GM12878 (cell line): ENCODE data around the gene TGFBR1. TPM values are rescaled to one million over a fixed set of nuclear protein-coding genes. Genes with fewer than 3 reads are reported as not detected.

Source experiments
- ATAC-seq: fragments of 200-7000 bp; cut with Tn5 transposase; 3 replicates; pipeline ENCODE4 v1.9.1; 2020; ENCODE audit warnings: mild to moderate bottlenecking, moderate library complexity
- BruUV-seq: library from RNA; stranded (reverse); fragments of 400-500 nt; replicated peaks from 2 replicates; lab custom pipeline; 2021; lab: Mats Ljungman, UMichigan
- CTCF ChIA-PET: fragments of 300-600 bp; sonication (Branson Sonifier 250); formaldehyde crosslinking; extraction: SDS; loops from one replicate; lab custom pipeline; 2021; ENCODE audit warnings: inconsistent platforms; lab: Yijun Ruan, JAX
- POLR2A ChIA-PET: fragments of 350-600 bp; formaldehyde crosslinking; extraction: SDS; loops from one replicate; lab custom pipeline; 2021; ENCODE audit warnings: inconsistent platforms; lab: Charles Lee
- RAD21 ChIA-PET: fragments of 300-600 bp; sonication (Branson Sonifier 250); formaldehyde crosslinking; loops from one replicate; lab custom pipeline; 2023; ENCODE audit warnings: antibody characterized with exemption; ENCODE audit not compliant: unreplicated experiment; lab: Charles Lee
- SMC1A ChIA-PET: fragments of 300-600 bp; sonication (Branson Sonifier 250); formaldehyde crosslinking; loops from one replicate; lab custom pipeline; 2023; ENCODE audit not compliant: unreplicated experiment, uncharacterized antibody; lab: Charles Lee
- DNase-seq: peaks from one replicate; pipeline ENCODE4 v3.0.0-alpha.2; 2011; ENCODE audit warnings: low read depth, low spot score
- FAIRE-seq: peaks from 3 replicates; lab custom pipeline; 2011; peaks lifted over from hg19 to GRCh38; lab: Jason Lieb, UNC
- H2AFZ ChIP-seq: 2 replicates; pipeline ENCODE4 v1.6.0; 2011; ENCODE audit warnings: low read depth, low read length, control low read depth; ENCODE audit not compliant: control insufficient read depth
- H3K27ac ChIP-seq: 2 replicates; pipeline ENCODE4 v1.5.1; 2011; ENCODE audit warnings: control low read depth; ENCODE audit not compliant: control insufficient read depth, insufficient read depth
- H3K27me3 ChIP-seq, 2 experiments: replicated peaks in 1 of 2; 2 replicates each; pipeline versions ENCODE4 v1.6.0 to v1.6.1; 2011; ENCODE audit warnings: low read length in 1 of 2; ENCODE audit not compliant: control insufficient read depth in 2 of 2, insufficient read depth in 2 of 2
- H3K36me3 ChIP-seq, 2 experiments: 2 replicates each; pipeline ENCODE4 v1.5.1; 2011; ENCODE audit warnings: low read length in 1 of 2; ENCODE audit not compliant: control insufficient read depth in 2 of 2, insufficient read depth in 2 of 2
- H3K4me1 ChIP-seq: 2 replicates; pipeline ENCODE4 v1.6.1; 2011; ENCODE audit warnings: mild to moderate bottlenecking, low read length, moderate library complexity, mixed read lengths; ENCODE audit not compliant: control insufficient read depth, insufficient read depth
- H3K4me2 ChIP-seq: 2 replicates; pipeline ENCODE4 v1.6.0; 2011; ENCODE audit warnings: control low read depth; ENCODE audit not compliant: control insufficient read depth, insufficient read depth
- H3K4me3 ChIP-seq: fragments of 200-600 bp; sonication (generic); 2 replicates; pipeline ENCODE4 v1.5.1; 2016
- H3K79me2 ChIP-seq: 2 replicates; pipeline ENCODE4 v1.6.0; 2011; ENCODE audit warnings: low read length; ENCODE audit not compliant: control insufficient read depth, insufficient read depth
- H3K9ac ChIP-seq: 2 replicates; pipeline ENCODE4 v1.8.0; 2011; ENCODE audit warnings: low read length, control low read depth, mixed read lengths; ENCODE audit not compliant: control insufficient read depth, insufficient read depth
- H3K9me3 ChIP-seq: replicated peaks from 3 replicates; pipeline ENCODE4 v1.5.1; 2011; ENCODE audit warnings: mild to moderate bottlenecking, low read length; ENCODE audit not compliant: control insufficient read depth, insufficient read depth
- H4K20me1 ChIP-seq: 2 replicates; pipeline ENCODE4 v1.6.0; 2011; ENCODE audit not compliant: control insufficient read depth, insufficient read depth
- ELK1 ChIP-seq: IDR thresholded peaks from 2 replicates; pipeline ENCODE4 v1.6.1; 2012; ENCODE audit warnings: low read depth, low read length, improper control_type of control experiment
- EP300 ChIP-seq, 2 experiments: fragments of 150-350 bp in 1 of 2; IDR thresholded peaks; 2 replicates each; pipeline ENCODE4 v1.6.1; 2011 to 2012; ENCODE audit warnings: low read depth in 2 of 2, low read length in 2 of 2, borderline replicate concordance in 1 of 2, improper control_type of control experiment in 1 of 2, inconsistent platforms in 1 of 2; ENCODE audit not compliant: control insufficient read depth in 1 of 2
- ETV6 ChIP-seq, 2 experiments: fragments of 450-650 bp in 1 of 2; IDR thresholded peaks in 1 of 2; conservative IDR thresholded peaks in 1 of 2; 2 replicates each; pipeline ENCODE4 v1.6.1; 2014; ENCODE audit warnings: antibody characterized with exemption in 1 of 2, borderline replicate concordance in 1 of 2, low read depth in 1 of 2, mild to moderate bottlenecking in 1 of 2, moderate library complexity in 1 of 2
- HDAC2 ChIP-seq: fragments of 200-600 bp; sonication (generic); IDR thresholded peaks from 2 replicates; pipeline ENCODE4 v1.6.1; 2017
- IKZF1 ChIP-seq: fragments of 450-650 bp; conservative IDR thresholded peaks from 2 replicates; pipeline ENCODE4 v1.6.1; 2017; ENCODE audit warnings: antibody characterized with exemption, mild to moderate bottlenecking
- IRF3 ChIP-seq: fragments of 450-650 bp; IDR thresholded peaks from 2 replicates; pipeline ENCODE4 v1.6.1; 2014; ENCODE audit warnings: mild to moderate bottlenecking
- KAT2A ChIP-seq: conservative IDR thresholded peaks from 2 replicates; pipeline ENCODE4 v1.6.1; 2011; ENCODE audit warnings: low read depth, low read length; ENCODE audit not compliant: control insufficient read depth
- MTA3 ChIP-seq: IDR thresholded peaks from 2 replicates; pipeline ENCODE4 v1.6.1; 2012; ENCODE audit warnings: low read length, inconsistent platforms, borderline replicate concordance
- SKIL ChIP-seq: fragments of 450-650 bp; IDR thresholded peaks from 2 replicates; pipeline ENCODE4 v1.6.1; 2017; ENCODE audit warnings: mild to moderate bottlenecking, low read depth, inconsistent platforms; ENCODE audit not compliant: poor library complexity, severe bottlenecking
- ZBTB11 ChIP-seq: fragments of 450-650 bp; formaldehyde crosslinking; IDR thresholded peaks from 2 replicates; pipeline ENCODE4 v1.5.0; 2022; ENCODE audit warnings: mild to moderate bottlenecking, missing genetic modification characterization
- WGBS: methylation state at CpG from one replicate; pipeline ENCODE4 v1.1.6; 2016; ENCODE audit warnings: low lambda C conversion rate; ENCODE audit not compliant: insufficient replicate concordance, insufficient coverage; ENCODE audit errors: missing lambda C conversion rate; 5-methylcytosine and 5-hydroxymethylcytosine counted together
- in situ Hi-C: fragments of 300-500 bp; cut with MboI; formaldehyde crosslinking; loops from 9 replicates; pipeline ENCODE4 v1.14.3; 2018; ENCODE audit warnings: mixed read lengths
- intact Hi-C: fragments of 100-400 bp; cut with micrococcal nuclease; formaldehyde crosslinking; loops from one replicate; pipeline ENCODE4 v1.14.2; 2022; ENCODE audit not compliant: unreplicated experiment
- polyA plus RNA-seq, 11 experiments: library from polyadenylated mRNA; depleted of rRNA in 4 of 11; unstranded in 6 of 11; stranded (reverse) in 5 of 11; fragments of >200 nt; fragmentation: Nextera tagmentation in 4 of 11; fragmentation: Illumina TruSeq in 1 of 11; extraction: Ambion mirVana in 4 of 11; extraction: Trizol in 1 of 11; gene quantifications; 1 replicate in 1 of 11; 2 replicates in 10 of 11; pipeline versions ENCODE4 v1.2.1 to v1.2.3, GENCODE V29; 2011 to 2016; ENCODE audit warnings: inconsistent platforms in 2 of 11, missing spikeins in 2 of 11, low read depth in 1 of 11
- total RNA-seq, 4 experiments: library from RNA; depleted of rRNA in 3 of 4; stranded (reverse); fragments of >200 nt in 3 of 4; fragmentation: Illumina TruSeq in 1 of 4; extraction: Trizol in 1 of 4; gene quantifications; 2 replicates each; pipeline versions ENCODE4 v1.2.1 to v1.2.3, GENCODE V29; 2013 to 2021

The TGFBR1 gene
- total and polyA plus RNA-seq, 10 of the 15 experiments (the other 5 are each of a cell fraction or from before 2014, with no cell fraction given), result 2.9 to 27.2 (median 16.6) TPM

- TF ChIP-seq ETV6 (conservative IDR thresholded peaks at IDR 0.05 in 1 of 2, IDR thresholded peaks at IDR 0.05 in 1 of 2; ENCODE audit: borderline replicate concordance in 1 of 2, low read depth in 1 of 2), result peak in 1 of 2 experiments; percentile 55; a peak in 1 of 4 replicates
- peak; percentile 84 for TF ChIP-seq IKZF1
- TF ChIP-seq MTA3, result 0 out of 2 replicates have a peak, but pooled peaks have one; percentile 34
Observed at GRCh38 chr9:99199938-99200539, 95.1 kb downstream of the TGFBR1 start (continued).

- no TSS peak for BruUV-seq
- ChIA-PET RAD21 (interaction anchor here (1.1 to 1.7 kb wide), 4 partner anchors 9 to 19 kb away, joined by 3 to 4 read pairs (median 4); no protein-coding TSS in a partner anchor), SMC1A (interaction anchor here (1.0 to 1.4 kb wide), 7 partner anchors 15 to 61 kb away, joined by 3 to 8 read pairs (median 5); no protein-coding TSS in a partner anchor), POLR2A (interaction anchor here (1.4 kb wide), 1 partner anchor 20 kb away, joined by 7 read pairs; the partner anchor contains the start of genes ALG2 and SEC61B), CTCF (interaction anchor here (0.5 to 8.6 kb wide), 9 partner anchors 10 to 639 kb away, joined by 3 to 96 read pairs (median 3); no protein-coding TSS in a partner anchor)
- Histone ChIP-seq H3K27ac (no peak overlapping the region), H3K79me2 (no peaks in the 10 kb centered on the region), H2AFZ (no peak overlapping the region), H3K9me3 (no peaks in the 10 kb centered on the region), H3K27me3 (no peaks in the 10 kb centered on the region), H3K4me3 (no peak overlapping the region), H3K9ac (no peak overlapping the region), H3K36me3 (no peaks in the 10 kb centered on the region), H4K20me1 (no peaks in the 10 kb centered on the region), H3K4me2 (no peak overlapping the region), H3K4me1 (peaks cover 25% of the 10 kb centered on the region)
- 77% methylated on average over 5 of the region's 5 CpGs for WGBS
- intact Hi-C loops, result loop anchor here (2.0 kb wide), 1 partner anchor 19 kb away; the partner anchor contains the start of gene ALG2
- in situ Hi-C loops, result no loop called here
- FAIRE-seq, result no peak
- no peak for TF ChIP-seq ZBTB11 (CRISPR knock-in tag)
- no peak for TF ChIP-seq ELK1
- no peak for TF ChIP-seq EP300 (IDR thresholded peaks at IDR 0.05; ENCODE audit: borderline replicate concordance in 1 of 2, control insufficient read depth in 1 of 2, low read depth in 2 of 2, low read length in 2 of 2)
- no peak for TF ChIP-seq HDAC2
- TF ChIP-seq SKIL, result no peak
- TF ChIP-seq KAT2A, result no peak
- no peak for TF ChIP-seq IRF3
- DNase-seq, result no peak
- no peak for ATAC-seq
Observed at GRCh38 chr9:99201603-99202002, 96.7 kb downstream of the TGFBR1 start.
